Large intestine (tissue), 12 donors: ENCODE data around the gene PPP2R3A. TPM values are rescaled to one million over a fixed set of nuclear protein-coding genes. Genes with fewer than 3 reads are reported as not detected.
A peak's percentile ranks its signal among the peaks of the same experiment; 100 is the strongest.

Experiments used
- DNase-seq, 2 donors: peaks; one replicate each; pipeline versions ENCODE4 v3.0.0 to v3.0.0-alpha.2; 2013
- H3K27ac ChIP-seq: one replicate; pipeline ENCODE4 v1.5.1; 2013; ENCODE audit warnings: low read length
- H3K27me3 ChIP-seq: 2 replicates; pipeline ENCODE4 v1.6.1; 2013; ENCODE audit warnings: low read length; ENCODE audit not compliant: control insufficient read depth, insufficient read depth
- H3K36me3 ChIP-seq: 2 replicates; pipeline ENCODE4 v1.6.1; 2013; ENCODE audit warnings: low read length; ENCODE audit not compliant: control insufficient read depth, insufficient read depth
- H3K4me1 ChIP-seq: one replicate; pipeline ENCODE4 v1.6.1; 2013; ENCODE audit warnings: low read length; ENCODE audit not compliant: control insufficient read depth, insufficient read depth
- H3K4me3 ChIP-seq: one replicate; pipeline ENCODE4 v1.5.1; 2013; ENCODE audit warnings: low read length
- H3K9me3 ChIP-seq: one replicate; pipeline ENCODE4 v1.6.1; 2013; ENCODE audit warnings: mild to moderate bottlenecking, low read depth, low read length, moderate library complexity; ENCODE audit not compliant: control insufficient read depth
- WGBS: methylation state at CpG from one replicate; pipeline ENCODE4 v1.1.5; 2013; ENCODE audit warnings: low lambda C conversion rate; ENCODE audit not compliant: insufficient coverage; 5-methylcytosine and 5-hydroxymethylcytosine counted together
- long read RNA-seq, 11 donors: transcript quantifications; one replicate each; lab custom pipeline, GENCODE V29; 2026
- polyA plus RNA-seq: library from polyadenylated mRNA; unstranded; fragments of 120-200 nt; gene quantifications from one replicate; pipeline ENCODE4 v1.2.1, GENCODE V29; 2013

The PPP2R3A gene, protein sequence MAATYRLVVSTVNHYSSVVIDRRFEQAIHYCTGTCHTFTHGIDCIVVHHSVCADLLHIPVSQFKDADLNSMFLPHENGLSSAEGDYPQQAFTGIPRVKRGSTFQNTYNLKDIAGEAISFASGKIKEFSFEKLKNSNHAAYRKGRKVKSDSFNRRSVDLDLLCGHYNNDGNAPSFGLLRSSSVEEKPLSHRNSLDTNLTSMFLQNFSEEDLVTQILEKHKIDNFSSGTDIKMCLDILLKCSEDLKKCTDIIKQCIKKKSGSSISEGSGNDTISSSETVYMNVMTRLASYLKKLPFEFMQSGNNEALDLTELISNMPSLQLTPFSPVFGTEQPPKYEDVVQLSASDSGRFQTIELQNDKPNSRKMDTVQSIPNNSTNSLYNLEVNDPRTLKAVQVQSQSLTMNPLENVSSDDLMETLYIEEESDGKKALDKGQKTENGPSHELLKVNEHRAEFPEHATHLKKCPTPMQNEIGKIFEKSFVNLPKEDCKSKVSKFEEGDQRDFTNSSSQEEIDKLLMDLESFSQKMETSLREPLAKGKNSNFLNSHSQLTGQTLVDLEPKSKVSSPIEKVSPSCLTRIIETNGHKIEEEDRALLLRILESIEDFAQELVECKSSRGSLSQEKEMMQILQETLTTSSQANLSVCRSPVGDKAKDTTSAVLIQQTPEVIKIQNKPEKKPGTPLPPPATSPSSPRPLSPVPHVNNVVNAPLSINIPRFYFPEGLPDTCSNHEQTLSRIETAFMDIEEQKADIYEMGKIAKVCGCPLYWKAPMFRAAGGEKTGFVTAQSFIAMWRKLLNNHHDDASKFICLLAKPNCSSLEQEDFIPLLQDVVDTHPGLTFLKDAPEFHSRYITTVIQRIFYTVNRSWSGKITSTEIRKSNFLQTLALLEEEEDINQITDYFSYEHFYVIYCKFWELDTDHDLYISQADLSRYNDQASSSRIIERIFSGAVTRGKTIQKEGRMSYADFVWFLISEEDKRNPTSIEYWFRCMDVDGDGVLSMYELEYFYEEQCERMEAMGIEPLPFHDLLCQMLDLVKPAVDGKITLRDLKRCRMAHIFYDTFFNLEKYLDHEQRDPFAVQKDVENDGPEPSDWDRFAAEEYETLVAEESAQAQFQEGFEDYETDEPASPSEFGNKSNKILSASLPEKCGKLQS (N-terminal part only)
- polyA plus RNA-seq: 7.4 TPM
- long read RNA-seq, donor 1: 0 reads
- long read RNA-seq, donor 2, full-length matches to known transcripts: 2 of 2 reads
- long read RNA-seq, donor 2, partial matches to known transcripts: 0 of 2 reads
- long read RNA-seq, donor 2, other reads (novel, unspliced or antisense): 0 of 2 reads
- long read RNA-seq, donor 3: 0 reads
- long read RNA-seq, donor 4: 0 reads
- long read RNA-seq, donor 5: 0 reads
- long read RNA-seq, donor 6, partial matches to known transcripts: 9 of 9 reads
- long read RNA-seq, donor 6, other reads (novel, unspliced or antisense): 0 of 9 reads
- long read RNA-seq, donor 7, full-length matches to known transcripts: 1 of 1 reads
- long read RNA-seq, donor 7, partial matches to known transcripts: 0 of 1 reads
- long read RNA-seq, donor 7, other reads (novel, unspliced or antisense): 0 of 1 reads
- long read RNA-seq, donor 8: 0 reads
- long read RNA-seq, donor 9: 0 reads
- long read RNA-seq, donor 10: 0 reads
- long read RNA-seq, donor 11: 0 reads

- Histone ChIP-seq H3K27me3 (no peaks in the 10 kb centered on the region), H3K36me3 (no peaks in the 10 kb centered on the region), H3K27ac (peak within 1 kb of the TSS; percentile 82), H3K9me3 (no peaks in the 10 kb centered on the region), H3K4me1 (peaks cover 25% of the 10 kb centered on the region), H3K4me3 (peak within 1 kb of the TSS; percentile 80)
- no CpG with 5 or more reads among the region's 83 CpGs for WGBS
- DNase-seq: peak; percentile 74 to 92
These were observed at the start of gene PPP2R3A for GRCh38 chr3:135965506-135966270. Gene PPP2R3A, plus strand, starts transcription at chr3:135965728. Its CDS starts 35,771 bp downstream, at chr3:136001499.

DNA sequence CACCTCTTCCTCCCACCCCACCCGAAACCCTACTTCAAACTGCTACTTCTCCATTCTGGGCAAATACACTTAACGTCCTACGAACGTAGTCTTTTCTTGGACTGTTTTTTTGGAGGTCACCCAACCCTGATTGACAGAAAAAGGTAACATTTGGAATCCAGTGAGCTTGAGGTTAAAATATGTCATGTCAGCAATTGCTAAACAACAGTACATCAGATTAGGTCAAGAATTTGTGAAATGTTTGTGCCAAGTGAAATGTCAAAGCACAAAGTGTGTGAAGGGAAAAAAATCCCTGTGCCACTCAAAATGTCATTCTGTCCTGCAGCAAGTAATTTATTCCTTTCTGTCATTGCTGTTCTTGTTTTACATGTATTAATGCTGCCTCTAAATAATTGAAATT is 49.2 kb upstream of the PPP2R3A start:
- Histone ChIP-seq H3K36me3 (no peaks in the 10 kb centered on the region), H3K9me3 (no peaks in the 10 kb centered on the region), H3K27ac (no peak overlapping the region), H3K4me1 (no peaks in the 10 kb centered on the region), H3K4me3 (no peak overlapping the region), H3K27me3 (no peaks in the 10 kb centered on the region)
- WGBS: 94% methylated on average over 3 of the region's 4 CpGs
- no peak for DNase-seq

DNA sequence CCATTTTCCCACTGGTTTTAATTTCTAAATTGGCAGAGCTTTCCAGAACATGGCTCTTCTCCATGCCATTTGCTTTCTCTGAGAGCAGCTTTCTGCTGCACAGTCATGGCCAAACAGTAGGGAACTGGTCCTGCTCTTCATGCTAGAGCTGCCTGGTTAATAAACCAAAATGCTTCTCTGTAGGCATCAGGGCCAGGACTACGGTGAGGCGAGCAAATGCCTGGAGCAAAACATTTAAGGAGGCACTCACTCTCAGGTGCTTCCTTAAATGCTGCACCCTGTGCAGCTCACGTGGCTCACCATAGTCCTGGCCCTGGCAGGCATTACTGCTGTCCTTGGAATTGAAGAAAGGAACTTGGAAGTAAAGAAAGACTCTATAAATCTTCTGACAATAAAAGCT is 48.5 kb upstream of the PPP2R3A start:
- Histone ChIP-seq H3K4me1 (no peaks in the 10 kb centered on the region), H3K4me3 (no peak overlapping the region), H3K36me3 (no peaks in the 10 kb centered on the region), H3K27ac (no peak overlapping the region), H3K27me3 (no peaks in the 10 kb centered on the region), H3K9me3 (no peaks in the 10 kb centered on the region)
- WGBS: no CpG with 5 or more reads among the region's 3 CpGs
- DNase-seq: no peak

DNA sequence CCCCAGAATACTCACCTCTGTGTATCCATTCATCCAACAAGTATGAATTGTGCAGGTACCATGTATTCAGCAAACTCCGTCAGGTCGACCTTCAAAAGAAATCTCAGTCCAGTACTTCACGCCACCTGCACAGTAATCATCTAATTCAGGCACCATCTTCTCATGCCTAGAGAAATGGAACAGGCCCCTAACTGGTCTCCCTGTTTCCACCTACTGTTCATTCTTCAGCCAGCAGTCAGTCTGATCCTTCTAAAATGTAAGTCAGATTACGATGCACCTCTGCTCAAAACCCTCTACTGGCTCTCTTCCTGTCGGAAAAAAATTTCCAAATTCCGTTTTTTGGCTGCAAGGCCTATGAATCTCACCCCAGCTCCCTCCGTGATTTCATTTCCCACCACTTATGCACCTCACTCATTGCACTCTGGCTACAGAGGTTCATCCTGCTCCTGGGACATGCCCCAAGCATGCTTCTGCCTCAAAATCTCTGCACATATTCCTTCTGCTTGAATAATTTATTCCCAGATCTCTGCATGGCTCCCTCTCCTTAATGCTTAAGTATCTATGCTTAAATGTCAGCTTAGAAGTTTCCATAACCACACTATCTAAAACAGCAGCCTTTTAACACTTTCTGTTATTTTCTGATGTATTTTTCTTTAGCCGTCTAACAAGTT is 47.5 kb upstream of the PPP2R3A start:
- no peaks in the 10 kb centered on the region for H3K27me3 ChIP-seq
- no peaks in the 10 kb centered on the region for H3K9me3 ChIP-seq
- 100% methylated on average over 2 of the region's 8 CpGs for WGBS
- H3K36me3 ChIP-seq: no peaks in the 10 kb centered on the region
- H3K4me1 ChIP-seq: no peaks in the 10 kb centered on the region
- H3K27ac ChIP-seq: no peak overlapping the region
- no peak overlapping the region for H3K4me3 ChIP-seq
- no peak for DNase-seq

- no peak for DNase-seq
- Histone ChIP-seq H3K9me3 (no peaks in the 10 kb centered on the region), H3K4me3 (no peak overlapping the region), H3K36me3 (no peaks in the 10 kb centered on the region), H3K4me1 (no peaks in the 10 kb centered on the region), H3K27me3 (no peaks in the 10 kb centered on the region), H3K27ac (no peak overlapping the region)
- WGBS: 20% methylated on average over 1 of the region's 1 CpG
These were observed 46.9 kb upstream of the PPP2R3A start for GRCh38 chr3:135918600-135918999.

DNA sequence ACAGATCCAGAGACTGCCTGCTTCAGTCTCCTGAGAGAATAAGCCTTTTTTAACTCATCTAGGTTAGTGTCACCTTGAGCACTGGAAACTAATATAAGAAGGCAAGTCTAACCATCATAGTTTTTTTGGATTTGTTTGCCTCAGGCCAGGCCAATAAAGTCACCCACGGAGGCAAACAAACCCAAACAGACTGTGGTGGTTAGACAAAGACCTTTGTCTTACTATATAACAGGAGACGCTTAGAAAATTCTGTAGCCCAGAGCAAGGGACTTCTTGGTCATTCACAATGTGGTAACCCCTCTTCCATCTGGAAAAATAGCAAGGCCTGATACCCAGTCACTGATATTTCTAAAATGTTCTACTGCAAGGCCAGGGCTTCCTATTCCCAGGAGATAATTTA is 45.3 kb upstream of the PPP2R3A start:
- H3K27ac ChIP-seq: no peak overlapping the region
- no peaks in the 10 kb centered on the region for H3K9me3 ChIP-seq
- no peaks in the 10 kb centered on the region for H3K27me3 ChIP-seq
- WGBS: no CpG with 5 or more reads among the region's 2 CpGs
- no peaks in the 10 kb centered on the region for H3K4me1 ChIP-seq
- no peak for DNase-seq
- H3K4me3 ChIP-seq: no peak overlapping the region
- no peaks in the 10 kb centered on the region for H3K36me3 ChIP-seq

- no peak for DNase-seq
- Histone ChIP-seq H3K4me1 (no peaks in the 10 kb centered on the region), H3K4me3 (no peak overlapping the region), H3K9me3 (no peaks in the 10 kb centered on the region), H3K36me3 (no peaks in the 10 kb centered on the region), H3K27me3 (no peaks in the 10 kb centered on the region), H3K27ac (no peak overlapping the region)
- WGBS: no CpG with 5 or more reads among the region's 3 CpGs
These were observed 42.7 kb upstream of the PPP2R3A start for GRCh38 chr3:135922903-135923250.

DNA sequence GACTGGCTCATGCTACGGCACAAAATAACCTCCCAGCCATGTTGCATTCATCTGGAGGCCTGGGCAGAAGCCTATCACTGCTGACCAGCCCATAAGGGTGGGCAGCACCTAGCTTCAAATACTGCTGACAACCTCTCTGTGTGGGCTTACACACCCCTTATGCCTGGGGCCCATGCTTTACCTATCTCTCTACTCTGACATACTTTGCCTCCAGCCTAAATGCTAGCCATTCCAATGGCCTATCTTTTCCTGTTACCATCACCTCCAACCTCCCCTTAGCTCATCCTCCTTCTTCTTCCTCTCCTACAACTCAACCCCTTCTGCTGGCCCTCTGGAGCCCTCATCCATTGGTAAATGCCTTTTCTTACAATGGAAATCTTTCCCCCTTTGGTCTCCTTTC is 41.0 kb upstream of the PPP2R3A start:
- Histone ChIP-seq H3K4me3 (no peak overlapping the region), H3K27ac (no peak overlapping the region), H3K9me3 (no peaks in the 10 kb centered on the region), H3K4me1 (no peaks in the 10 kb centered on the region), H3K36me3 (no peaks in the 10 kb centered on the region), H3K27me3 (no peaks in the 10 kb centered on the region)
- no CpG with 5 or more reads among the region's 1 CpG for WGBS
- no peak for DNase-seq

GRCh38 chr3:135926664-135927063 is 38.9 kb upstream of the PPP2R3A start:
- H3K27me3 ChIP-seq: no peaks in the 10 kb centered on the region
- no peak overlapping the region for H3K4me3 ChIP-seq
- no peak for DNase-seq
- no peak overlapping the region for H3K27ac ChIP-seq
- H3K36me3 ChIP-seq: no peaks in the 10 kb centered on the region
- no peaks in the 10 kb centered on the region for H3K9me3 ChIP-seq
- no CpG with 5 or more reads among the region's 3 CpGs for whole genome bisulfite sequencing
- no peaks in the 10 kb centered on the region for H3K4me1 ChIP-seq
